HL-60 (cell line): ENCODE measurements around the gene BAG2.

ENCODE experiments used
- DNase-seq, 2 experiments: peaks; one replicate each; pipeline ENCODE4 v3.0.0-alpha.2; 2010 to 2020; ENCODE audit warnings: low read depth in 1 of 2, low spot score in 1 of 2
- H3K27ac ChIP-seq: fragments of 250-450 bp; sonication (Bioruptor Pico); replicated peaks from 2 replicates; pipeline ENCODE4 v1.5.1; 2020; ENCODE audit warnings: mild to moderate bottlenecking, moderate library complexity
- H3K27me3 ChIP-seq: fragments of 250-450 bp; sonication (Bioruptor Pico); 2 replicates; pipeline ENCODE4 v1.5.1; 2021; ENCODE audit warnings: mild to moderate bottlenecking, moderate library complexity; ENCODE audit not compliant: insufficient read depth, poor library complexity, severe bottlenecking
- H3K4me3 ChIP-seq: replicated peaks from 2 replicates; pipeline ENCODE4 v1.5.1; 2011; ENCODE audit warnings: mild to moderate bottlenecking, control low read depth, low read length; ENCODE audit not compliant: insufficient read depth
- CTCF ChIP-seq: IDR thresholded peaks from one replicate; pipeline ENCODE4 v1.5.1; 2011; ENCODE audit warnings: low read length, control low read depth, inconsistent platforms; ENCODE audit not compliant: insufficient read depth
- GABPA ChIP-seq: IDR thresholded peaks from 2 replicates; pipeline ENCODE4 v1.6.1; 2012; ENCODE audit warnings: low read depth
- POLR2AphosphoS5 ChIP-seq: IDR thresholded peaks from 2 replicates; pipeline ENCODE4 v1.6.1; 2012; ENCODE audit warnings: low read depth
- REST ChIP-seq: IDR thresholded peaks from 2 replicates; pipeline ENCODE4 v1.6.1; 2012; ENCODE audit warnings: low read depth; ENCODE audit not compliant: insufficient replicate concordance
- SPI1 ChIP-seq: IDR thresholded peaks from 2 replicates; pipeline ENCODE4 v1.6.1; 2012; ENCODE audit warnings: low read depth, mild to moderate bottlenecking, borderline replicate concordance

BAG2 gene

GRCh38 chr6:57134954-57135353 lies 37.2 kb upstream of the BAG2 start:
- no peak overlapping the region for H3K27ac ChIP-seq
- TF ChIP-seq POLR2AphosphoS5 (no peak), REST (no peak), GABPA (no peak), CTCF (no peak), SPI1 (no peak)
- no peak overlapping the region for H3K4me3 ChIP-seq
- no peak for DNase-seq
- H3K27me3 ChIP-seq, result no peaks in the 10 kb centered on the region

DNA sequence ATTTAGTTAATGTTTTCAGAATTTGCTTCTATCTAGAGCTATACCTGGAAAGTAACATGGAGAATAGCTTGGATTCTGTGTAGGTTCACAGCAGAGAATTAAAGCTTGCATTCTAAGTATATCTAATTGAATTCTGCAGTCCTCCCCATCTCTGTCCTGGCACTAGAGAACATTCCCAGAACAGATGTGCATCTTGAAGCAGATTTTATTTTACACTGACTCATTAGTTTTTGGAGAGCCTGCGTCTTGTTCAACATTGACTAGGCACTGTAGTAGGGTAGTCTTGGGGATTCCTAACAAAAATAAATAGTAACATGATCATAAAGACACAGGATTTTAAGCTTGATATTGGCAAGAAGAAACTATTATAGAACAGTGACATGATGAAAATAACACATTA lies 36.2 kb upstream of the BAG2 start:
- TF ChIP-seq GABPA (no peak), CTCF (no peak), POLR2AphosphoS5 (no peak), REST (no peak), SPI1 (no peak)
- DNase-seq, result no peak
- Histone ChIP-seq H3K27ac (no peak overlapping the region), H3K27me3 (no peaks in the 10 kb centered on the region), H3K4me3 (no peak overlapping the region)

DNA sequence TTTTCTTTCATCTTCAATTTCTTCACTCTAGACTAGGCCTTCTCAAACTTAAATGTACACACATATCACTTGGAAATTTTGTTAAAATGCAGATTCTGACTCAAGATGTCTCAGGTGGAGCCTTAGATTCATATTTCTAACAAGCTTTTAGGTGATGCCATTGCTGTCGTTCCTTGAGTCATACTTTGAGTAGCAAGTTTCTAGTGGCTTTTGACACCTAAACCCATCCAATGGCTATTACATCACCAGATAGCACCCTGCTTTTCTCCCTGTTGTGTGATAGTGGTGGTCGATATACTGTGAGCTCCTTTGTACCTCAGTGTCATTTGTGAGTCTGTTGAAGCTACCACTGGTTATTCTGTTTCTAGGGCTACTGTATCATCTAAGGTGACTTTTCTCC lies 34.8 kb upstream of the BAG2 start:
- Histone ChIP-seq H3K27me3 (no peaks in the 10 kb centered on the region), H3K4me3 (no peak overlapping the region), H3K27ac (no peak overlapping the region)
- no peak for DNase-seq
- TF ChIP-seq REST (no peak), POLR2AphosphoS5 (no peak), GABPA (no peak), SPI1 (no peak), CTCF (no peak)
